Rectal smooth muscle tissue (tissue), 1 donor: ENCODE data around the gene AUNIP.
"Not testable (repeated sequence)": the region's sequence is repeated elsewhere in the genome, so short reads cannot be mapped to it uniquely, and the experiment has no call there.

ENCODE experiments used
- H3K27ac ChIP-seq: one replicate; pipeline ENCODE4 v1.7.0; 2013; ENCODE audit warnings: low read depth, low read length, inconsistent platforms
- H3K27me3 ChIP-seq: one replicate; pipeline ENCODE4 v1.7.0; 2013; ENCODE audit warnings: low read length; ENCODE audit not compliant: control insufficient read depth, insufficient read depth
- H3K36me3 ChIP-seq: one replicate; pipeline ENCODE4 v1.7.0; 2013; ENCODE audit warnings: low read length; ENCODE audit not compliant: control insufficient read depth, insufficient read depth
- H3K4me1 ChIP-seq: one replicate; pipeline ENCODE4 v1.7.0; 2013; ENCODE audit warnings: low read length; ENCODE audit not compliant: control insufficient read depth, insufficient read depth
- H3K4me3 ChIP-seq: one replicate; pipeline ENCODE4 v1.7.0; 2013; ENCODE audit warnings: low read length
- H3K9ac ChIP-seq: one replicate; pipeline ENCODE4 v1.7.0; 2013; ENCODE audit warnings: low read length

Gene AUNIP

GRCh38 chr1:25848531-25848930 is 10.7 kb downstream of the AUNIP start:
- Histone ChIP-seq H3K27ac (no peak overlapping the region), H3K4me3 (no peak overlapping the region), H3K9ac (no peak overlapping the region), H3K4me1 (no peaks in the 10 kb centered on the region), H3K27me3 (no peaks in the 10 kb centered on the region), H3K36me3 (no peaks in the 10 kb centered on the region)

DNA sequence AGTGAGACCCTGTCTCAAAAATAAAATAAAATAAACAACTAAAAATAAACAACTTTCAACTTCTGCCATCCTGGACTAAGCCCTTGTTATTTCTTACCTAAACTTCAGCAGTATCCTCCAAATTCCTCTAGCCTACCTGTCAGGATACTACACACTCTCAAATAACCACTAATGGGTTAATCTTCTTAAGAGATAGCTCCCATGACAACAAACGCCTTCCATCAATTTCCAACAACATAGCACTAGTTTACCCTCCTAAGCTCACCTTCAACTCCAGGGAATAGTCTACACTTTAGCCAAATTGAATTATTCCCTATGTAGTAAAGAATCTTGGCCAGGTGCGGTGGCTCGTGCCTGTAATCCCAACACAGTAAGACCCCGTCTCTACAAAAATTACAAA is 11.3 kb downstream of the AUNIP start:
- Histone ChIP-seq H3K4me3 (no peak overlapping the region), H3K27ac (no peak overlapping the region), H3K27me3 (no peaks in the 10 kb centered on the region), H3K36me3 (no peaks in the 10 kb centered on the region), H3K4me1 (no peaks in the 10 kb centered on the region), H3K9ac (no peak overlapping the region)

DNA sequence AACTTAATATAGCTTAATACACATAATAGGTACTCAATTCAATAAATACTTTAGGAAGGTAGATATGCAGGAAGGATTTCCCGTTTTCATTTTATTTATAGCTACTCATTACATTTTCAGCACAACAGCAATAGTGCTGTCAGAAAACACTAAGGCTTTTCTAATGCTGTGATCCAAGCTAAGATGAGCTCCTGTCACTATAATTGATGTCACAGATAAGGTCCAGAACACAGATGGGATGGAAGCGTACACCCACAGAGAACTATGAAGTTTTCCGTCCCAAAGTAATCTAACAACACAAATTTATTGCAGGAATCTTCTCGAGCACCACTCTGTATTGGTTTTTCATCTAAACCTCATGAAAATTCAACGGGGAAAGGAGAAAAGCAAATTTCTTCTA is 13.6 kb downstream of the AUNIP start:
- no peak overlapping the region for H3K4me3 ChIP-seq
- no peak overlapping the region for H3K9ac ChIP-seq
- H3K27me3 ChIP-seq, result no peaks in the 10 kb centered on the region
- no peak overlapping the region for H3K27ac ChIP-seq
- no peaks in the 10 kb centered on the region for H3K36me3 ChIP-seq
- no peaks in the 10 kb centered on the region for H3K4me1 ChIP-seq

- Histone ChIP-seq H3K9ac (no peak overlapping the region), H3K27me3 (no peaks in the 10 kb centered on the region), H3K4me3 (no peak overlapping the region), H3K4me1 (no peaks in the 10 kb centered on the region), H3K27ac (no peak overlapping the region), H3K36me3 (no peaks in the 10 kb centered on the region)
These were observed 14.5 kb downstream of the AUNIP start for GRCh38 chr1:25844536-25845337.

GRCh38 chr1:25843483-25843882 is 15.8 kb downstream of the AUNIP start:
- Histone ChIP-seq H3K36me3 (no peaks in the 10 kb centered on the region), H3K4me1 (no peaks in the 10 kb centered on the region), H3K9ac (no peak overlapping the region), H3K27me3 (no peaks in the 10 kb centered on the region), H3K27ac (no peak overlapping the region), H3K4me3 (no peak overlapping the region)

- not testable (repeated sequence) for H3K9ac ChIP-seq, H3K36me3 ChIP-seq, H3K4me1 ChIP-seq, H3K27me3 ChIP-seq, H3K4me3 ChIP-seq, H3K27ac ChIP-seq
These were observed 19.4 kb downstream of the AUNIP start for GRCh38 chr1:25839808-25840207.

GRCh38 chr1:25837262-25837875 is 21.9 kb downstream of the AUNIP start:
- no peak overlapping the region for H3K27ac ChIP-seq
- H3K4me3 ChIP-seq, result no peak overlapping the region
- peaks cover 10% of the 10 kb centered on the region for H3K36me3 ChIP-seq
- no peaks in the 10 kb centered on the region for H3K27me3 ChIP-seq
- H3K9ac ChIP-seq, result no peak overlapping the region
- no peaks in the 10 kb centered on the region for H3K4me1 ChIP-seq

GRCh38 chr1:25836695-25837094 is 22.6 kb downstream of the AUNIP start:
- no peak overlapping the region for H3K27ac ChIP-seq
- H3K36me3 ChIP-seq, result peaks cover 16% of the 10 kb centered on the region
- no peaks in the 10 kb centered on the region for H3K27me3 ChIP-seq
- no peak overlapping the region for H3K4me3 ChIP-seq
- H3K4me1 ChIP-seq, result no peaks in the 10 kb centered on the region
- no peak overlapping the region for H3K9ac ChIP-seq

- Histone ChIP-seq H3K27me3 (no peaks in the 10 kb centered on the region), H3K27ac (no peak overlapping the region), H3K9ac (no peak overlapping the region), H3K4me3 (no peak overlapping the region), H3K4me1 (no peaks in the 10 kb centered on the region), H3K36me3 (peaks cover 32% of the 10 kb centered on the region)
These were observed 24.4 kb downstream of the AUNIP start for GRCh38 chr1:25834894-25835293.

DNA sequence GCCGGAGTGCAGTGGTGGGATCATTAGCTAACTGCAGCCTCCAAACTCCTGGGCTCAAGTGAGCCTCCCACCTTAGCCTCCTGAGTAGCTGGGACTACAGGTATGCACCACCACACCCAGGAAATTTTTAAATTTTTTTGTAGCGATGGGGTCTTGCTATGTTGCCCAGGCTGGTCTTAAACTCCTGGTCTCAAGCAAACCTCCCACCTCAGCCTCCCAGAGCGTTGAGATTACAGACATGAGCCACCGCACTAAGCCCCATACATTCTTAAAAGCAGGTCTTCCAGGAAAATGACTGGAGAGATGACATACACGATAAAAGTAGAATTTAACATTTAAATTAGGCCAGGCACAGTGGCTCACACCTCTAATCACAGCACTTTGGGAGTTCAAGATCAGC is 26.1 kb downstream of the AUNIP start:
- H3K4me3 ChIP-seq, result no peak overlapping the region
- H3K36me3 ChIP-seq, result peaks cover 42% of the 10 kb centered on the region
- no peak overlapping the region for H3K27ac ChIP-seq
- H3K4me1 ChIP-seq, result no peaks in the 10 kb centered on the region
- H3K27me3 ChIP-seq, result no peaks in the 10 kb centered on the region
- no peak overlapping the region for H3K9ac ChIP-seq

GRCh38 chr1:25832336-25833037 is 26.8 kb downstream of the AUNIP start:
- H3K36me3 ChIP-seq, result peaks cover 42% of the 10 kb centered on the region
- H3K4me3 ChIP-seq, result no peak overlapping the region
- H3K27ac ChIP-seq, result no peak overlapping the region
- no peaks in the 10 kb centered on the region for H3K27me3 ChIP-seq
- no peak overlapping the region for H3K9ac ChIP-seq
- no peaks in the 10 kb centered on the region for H3K4me1 ChIP-seq

DNA sequence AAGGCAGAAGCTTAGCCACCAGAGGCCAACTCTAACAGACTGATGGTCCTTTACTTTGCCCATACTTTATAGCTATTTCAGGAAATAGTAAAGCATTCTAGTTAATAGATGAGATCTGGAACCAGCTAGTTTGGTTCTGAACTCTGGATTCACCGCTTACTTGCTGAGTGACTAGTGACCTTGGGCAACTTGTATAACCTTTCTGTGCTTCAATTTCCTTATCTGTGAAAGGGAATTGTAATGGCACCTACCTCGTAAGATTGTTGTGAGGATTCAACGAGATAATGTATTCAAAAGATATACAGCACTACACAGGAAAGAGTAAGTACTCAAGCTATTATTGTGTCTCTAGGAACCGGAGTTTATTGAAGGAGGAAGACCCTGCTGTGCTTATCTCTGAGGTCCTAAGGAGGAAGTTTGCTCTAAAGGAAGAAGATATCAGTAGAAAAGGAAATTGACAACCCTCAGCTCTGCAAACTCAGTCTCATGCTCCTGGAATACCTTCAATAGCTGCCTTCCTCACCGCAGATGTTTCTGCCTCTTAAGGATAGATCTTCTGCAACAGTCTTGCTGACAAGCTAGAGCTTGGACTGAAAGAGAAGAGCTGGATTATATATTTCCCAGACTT is 27.6 kb downstream of the AUNIP start:
- H3K4me1 ChIP-seq, result no peaks in the 10 kb centered on the region
- no peak overlapping the region for H3K9ac ChIP-seq
- no peak overlapping the region for H3K4me3 ChIP-seq
- no peak overlapping the region for H3K27ac ChIP-seq
- no peaks in the 10 kb centered on the region for H3K27me3 ChIP-seq
- H3K36me3 ChIP-seq, result peaks cover 44% of the 10 kb centered on the region
